Ovary (tissue), 9 donors: Measurements from ENCODE around the gene PADI2. TPM values are rescaled to one million over a fixed set of nuclear protein-coding genes. Genes with fewer than 3 reads are reported as not detected.

Experiments
- DNase-seq, 5 donors: peaks; one replicate each; pipeline ENCODE4 v3.0.0-alpha.2; 2019 to 2020
- H3K27ac ChIP-seq, 2 donors: fragments of 200-600 bp; one replicate each; pipeline versions ENCODE4 v1.5.1 to v1.8.0; 2019 to 2022
- H3K27me3 ChIP-seq: fragments of 200-600 bp; one replicate; pipeline ENCODE4 v1.8.0; 2022
- H3K36me3 ChIP-seq: fragments of 200-600 bp; sonication (generic); one replicate; pipeline ENCODE4 v1.5.1; 2019
- H3K4me1 ChIP-seq: one replicate; pipeline ENCODE4 v1.8.1; 2013; ENCODE audit warnings: mild to moderate bottlenecking, moderate library complexity; ENCODE audit not compliant: insufficient read depth
- H3K4me3 ChIP-seq: fragments of 200-600 bp; sonication (generic); one replicate; pipeline ENCODE4 v1.5.1; 2017
- H3K9me3 ChIP-seq, 2 donors: fragments of 200-600 bp in 1 of 2; sonication (generic) in 1 of 2; one replicate each; pipeline versions ENCODE4 v1.5.1 to v1.8.1; 2013 to 2019; ENCODE audit warnings: mild to moderate bottlenecking in 1 of 2, moderate library complexity in 1 of 2
- CTCF ChIP-seq, 3 donors: fragments of 450-650 bp in 2 of 3; fragments of 200-600 bp in 1 of 3; IDR thresholded peaks; one replicate each; pipeline versions ENCODE4 v1.5.1 to v1.8.0; 2016 to 2022; ENCODE audit warnings: antibody characterized with exemption in 3 of 3, mild to moderate bottlenecking in 1 of 3
- EP300 ChIP-seq: sonication (generic); formaldehyde crosslinking; IDR thresholded peaks from one replicate; pipeline ENCODE4 v1.6.1; 2017; ENCODE audit warnings: antibody characterized with exemption
- POLR2A ChIP-seq: fragments of 450-650 bp; IDR thresholded peaks from one replicate; pipeline ENCODE4 v1.6.1; 2017; ENCODE audit warnings: antibody characterized with exemption, mild to moderate bottlenecking, moderate library complexity
- WGBS, 3 donors: extraction: QIAGEN DNeasy Blood & Tissue Kit in 1 of 3; methylation state at CpG; one replicate each; pipeline versions ENCODE4 v1.1.5 to v1.1.7; 2013 to 2017; 5-methylcytosine and 5-hydroxymethylcytosine counted together
- intact Hi-C, 4 donors: fragments of 100-400 bp; cut with DNase I; formaldehyde crosslinking; loops; one replicate each; pipeline versions ENCODE4 v1.11.0 to v1.15.1; 2022 to 2023
- polyA plus RNA-seq, 2 donors: library from polyadenylated mRNA; stranded (reverse); fragments of 200-250 nt in 1 of 2; fragments of 350-450 nt in 1 of 2; fragmentation: Illumina TruSeq in 1 of 2; extraction: RNeasy Lipid Tissue Mini Kit (QIAGEN cat#74804) in 1 of 2; gene quantifications; one replicate each; pipeline ENCODE4 v1.2.3, GENCODE V29; 2013 to 2014
- total RNA-seq, 7 donors: library from RNA; depleted of rRNA in 2 of 7; stranded (reverse); fragments of >200 nt in 2 of 7; fragmentation: NEBNext Ultra II Directional in 3 of 7; extraction: Animal tissue kit (Norgen Biotek cat#: 25700) in 3 of 7; gene quantifications; one replicate each; pipeline versions ENCODE4 v1.1.0 to v1.2.4, GENCODE V29; 2016 to 2023
- donor health status: DM: no; HTN: no; CAD: no; lungs with moderate emphysema.
- donor health status: DM: no; HTN: no; CAD: no.
- donor health status: Bipolar disorder and iron deficiency.
- donor health status: DM: yes; HTN: yes; CAD: no.
- donor health status: DM: no; HTN: no; CAD: no.
- donor health status: DM: yes; HTN: yes; CAD: no.

Gene PADI2
- total and polyA plus RNA-seq, 9 donors, result 0.07 to 5.2 (median 0.55) TPM

GRCh38 chr1:17136936-17137335, 17.7 kb upstream of the PADI2 start:
- no peak overlapping the region for H3K4me3 ChIP-seq
- H3K4me1 ChIP-seq, result no peaks in the 10 kb centered on the region
- no peaks in the 10 kb centered on the region for H3K36me3 ChIP-seq
- intact Hi-C loops, result no loop called here
- no peak for TF ChIP-seq POLR2A
- TF ChIP-seq CTCF (IDR thresholded peaks at IDR 0.05), result no peak
- TF ChIP-seq EP300, result no peak
- 64 to 80% (median 74%) methylated on average over 8 of the region's 8 CpGs for WGBS, 3 donors
- H3K27ac ChIP-seq, result no peak overlapping the region
- H3K27me3 ChIP-seq, result no peaks in the 10 kb centered on the region
- no peak for DNase-seq
- H3K9me3 ChIP-seq, result peaks cover 0 to 3% of the 10 kb centered on the region in 2 donors

GRCh38 chr1:17136145-17136544, 16.9 kb upstream of the PADI2 start:
- Histone ChIP-seq H3K27me3 (no peaks in the 10 kb centered on the region), H3K36me3 (no peaks in the 10 kb centered on the region), H3K9me3 (peaks cover 0 to 3% of the 10 kb centered on the region in 2 donors), H3K4me3 (no peak overlapping the region), H3K27ac (no peak overlapping the region), H3K4me1 (no peaks in the 10 kb centered on the region)
- TF ChIP-seq CTCF (IDR thresholded peaks at IDR 0.05), result no peak
- no peak for TF ChIP-seq POLR2A
- TF ChIP-seq EP300, result no peak
- intact Hi-C loops, result no loop called here
- WGBS, 3 donors, result 78 to 85% (median 81%) methylated on average over 13 of the region's 13 CpGs
- no peak for DNase-seq

- Histone ChIP-seq H3K27me3 (no peaks in the 10 kb centered on the region), H3K9me3 (peaks cover 0 to 3% of the 10 kb centered on the region in 2 donors), H3K4me3 (no peak overlapping the region), H3K4me1 (no peaks in the 10 kb centered on the region), H3K36me3 (no peaks in the 10 kb centered on the region), H3K27ac (no peak overlapping the region)
- TF ChIP-seq CTCF (IDR thresholded peaks at IDR 0.05), result no peak
- TF ChIP-seq EP300, result no peak
- TF ChIP-seq POLR2A, result no peak
- 52 to 54% (median 53%) methylated on average over 5 of the region's 5 CpGs for WGBS, 3 donors
- intact Hi-C loops, result no loop called here
- DNase-seq, result no peak
Observed at GRCh38 chr1:17135530-17135929, 16.3 kb upstream of the PADI2 start.

- 95 to 96% (median 95%) methylated on average over 7 of the region's 7 CpGs for WGBS, 3 donors
- Histone ChIP-seq H3K4me1 (no peaks in the 10 kb centered on the region), H3K9me3 (peaks cover 0 to 3% of the 10 kb centered on the region in 2 donors), H3K27ac (no peak overlapping the region), H3K36me3 (no peaks in the 10 kb centered on the region), H3K27me3 (no peaks in the 10 kb centered on the region), H3K4me3 (no peak overlapping the region)
- no peak for DNase-seq
- intact Hi-C loops, result loop anchor here in 1 of 4 donors (5.0 kb wide), 1 partner anchor 103 kb away; no protein-coding TSS in a partner anchor
- no peak for TF ChIP-seq POLR2A
- TF ChIP-seq EP300, result no peak
- TF ChIP-seq CTCF (IDR thresholded peaks at IDR 0.05), result no peak
Observed at GRCh38 chr1:17134724-17135123, 15.5 kb upstream of the PADI2 start.
